Measurements from ENCODE around the gene ILDR1. TPM values are rescaled to one million over a fixed set of nuclear protein-coding genes. Genes with fewer than 3 reads are reported as not detected.

The ILDR1 gene
- total and polyA plus RNA-seq, 10 of the 15 experiments (the other 5 are each of a cell fraction or from before 2014, with no cell fraction given), result 1.3 to 12.0 (median 7.0) TPM

GRCh38 chr3:121962443-121962842, 59.6 kb downstream of the ILDR1 start (continued):
- TF ChIP-seq BRCA1 (IDR thresholded peaks at IDR 0.05; ENCODE audit: low read depth, low read length), result no peak

GRCh38 chr3:121961283-121961682, 60.8 kb downstream of the ILDR1 start:
- no peak overlapping the region for H3K27ac ChIP-seq (ENCODE audit: control insufficient read depth, insufficient read depth)
- ChIA-PET RAD21 (ENCODE audit: unreplicated experiment) (interaction anchor here (0.5 kb wide), 1 partner anchor 414 kb away, joined by 4 read pairs; no protein-coding TSS in a partner anchor), SMC1A (ENCODE audit: uncharacterized antibody, unreplicated experiment) (interaction anchor here (0.9 to 1.7 kb wide), 2 partner anchors 9 to 14 kb away, joined by 4 read pairs; no protein-coding TSS in a partner anchor), CTCF (no interaction called here), POLR2A (interaction anchor here (1.1 kb wide), 1 partner anchor 12 kb away, joined by 3 read pairs; no protein-coding TSS in a partner anchor)
- no peak overlapping the region for H2AFZ ChIP-seq (ENCODE audit: control insufficient read depth, low read depth, low read length)
- H3K4me2 ChIP-seq (ENCODE audit: control insufficient read depth, insufficient read depth), result no peak overlapping the region
- H3K9ac ChIP-seq (ENCODE audit: control insufficient read depth, insufficient read depth, low read length), result no peak overlapping the region
- no peaks in the 10 kb centered on the region for H3K27me3 ChIP-seq (replicated peaks in 1 of 2; ENCODE audit: control insufficient read depth in 2 of 2, insufficient read depth in 2 of 2, low read length in 1 of 2)
- ATAC-seq (no peak), DNase-seq (ENCODE audit: low read depth, low spot score) (no peak), FAIRE-seq (peak; percentile 64)
- no peaks in the 10 kb centered on the region for H4K20me1 ChIP-seq (ENCODE audit: control insufficient read depth, insufficient read depth)
- intact Hi-C loops (cut with micrococcal nuclease; ENCODE audit: unreplicated experiment), result no loop called here
- no peaks in the 10 kb centered on the region; the same call in 2 of the 3 replicates for H3K9me3 ChIP-seq (replicated peaks; ENCODE audit: control insufficient read depth, insufficient read depth, low read length)
- H3K79me2 ChIP-seq (ENCODE audit: control insufficient read depth, insufficient read depth, low read length), result no peaks in the 10 kb centered on the region
- TF ChIP-seq SUZ12 (IDR thresholded peaks at IDR 0.05; ENCODE audit: unreplicated experiment), result no peak
- TF ChIP-seq POLR2AphosphoS5 (IDR thresholded peaks at IDR 0.05; ENCODE audit: low read length), result no peak
- TF ChIP-seq CEBPZ (IDR thresholded peaks at IDR 0.05; ENCODE audit: low read depth, low read length), result no peak
- H3K4me1 ChIP-seq (ENCODE audit: control insufficient read depth, insufficient read depth, low read length), result peaks cover 4% of the 10 kb centered on the region; the same call in 1 of the 2 replicates
- H3K36me3 ChIP-seq (ENCODE audit: control insufficient read depth in 2 of 2, insufficient read depth in 2 of 2, low read length in 1 of 2), result no peaks in the 10 kb centered on the region
- BruUV-seq (replicated peaks), result no TSS peak
- in situ Hi-C loops (cut with MboI), result no loop called here
- H3K4me3 ChIP-seq, result no peak overlapping the region
